HEK293 (cell line): ENCODE data around the gene SFSWAP.

Experiments
- CTCF ChIA-PET: fragments of 350-600 bp; formaldehyde crosslinking; extraction: SDS; loops from one replicate; lab custom pipeline; 2021; ENCODE audit warnings: antibody characterized with exemption; lab: Yijun Ruan, JAX
- POLR2A ChIA-PET: fragments of 300-600 bp; formaldehyde crosslinking; extraction: SDS; loops from one replicate; lab custom pipeline; 2020; ENCODE audit warnings: antibody characterized with exemption, inconsistent platforms; lab: Yijun Ruan, JAX
- H3K27ac ChIP-seq: fragments of 200-500 bp; sonication (Bioruptor generic); 2 replicates; pipeline ENCODE4 v1.5.1; 2014; ENCODE audit warnings: low read depth, low read length, control low read depth, inconsistent platforms; ENCODE audit errors: extremely low read depth
- H3K36me3 ChIP-seq, 2 experiments: fragments of 200-500 bp in 1 of 2; sonication (Bioruptor generic) in 1 of 2; 1 replicate in 1 of 2; 2 replicates in 1 of 2; pipeline ENCODE4 v1.5.1; 2014 to 2017; ENCODE audit warnings: inconsistent platforms in 2 of 2, low read length in 2 of 2; ENCODE audit not compliant: control insufficient read depth in 2 of 2, insufficient read depth in 1 of 2
- H3K4me1 ChIP-seq: fragments of 200-500 bp; sonication (Bioruptor generic); 2 replicates; pipeline ENCODE4 v1.5.1; 2014; ENCODE audit warnings: mild to moderate bottlenecking, low read length, inconsistent platforms; ENCODE audit not compliant: control insufficient read depth, insufficient read depth
- H3K4me3 ChIP-seq: 2 replicates; pipeline ENCODE4 v1.5.1; 2011; ENCODE audit warnings: low read depth, mild to moderate bottlenecking, control low read depth, low read length, moderate library complexity
- H3K9me3 ChIP-seq: fragments of 200-500 bp; sonication (Bioruptor generic); 2 replicates; pipeline ENCODE4 v1.5.1; 2014; ENCODE audit warnings: low read depth, low read length, inconsistent platforms; ENCODE audit not compliant: control insufficient read depth, insufficient read depth
- HIC1 ChIP-seq: fragments of 450-650 bp; formaldehyde crosslinking; IDR thresholded peaks from 2 replicates; pipeline ENCODE4 v1.5.1; 2016; ENCODE audit warnings: missing biosample characterization, missing genetic modification characterization
- KLF16 ChIP-seq: fragments of 450-650 bp; formaldehyde crosslinking; IDR thresholded peaks from 2 replicates; pipeline ENCODE4 v1.5.1; 2017; ENCODE audit warnings: missing biosample characterization, missing genetic modification characterization
- KLF9 ChIP-seq: fragments of 450-650 bp; formaldehyde crosslinking; IDR thresholded peaks from 2 replicates; pipeline ENCODE4 v1.5.1; 2016; ENCODE audit warnings: missing biosample characterization, missing genetic modification characterization, low read depth
- ZBTB17 ChIP-seq: fragments of 450-650 bp; formaldehyde crosslinking; IDR thresholded peaks from 2 replicates; pipeline ENCODE4 v1.5.1; 2016; ENCODE audit warnings: missing biosample characterization, missing genetic modification characterization
- ZNF112 ChIP-seq: fragments of 450-650 bp; formaldehyde crosslinking; IDR thresholded peaks from 2 replicates; pipeline ENCODE4 v1.5.0; 2017; ENCODE audit warnings: missing biosample characterization, missing genetic modification characterization
- ZNF114 ChIP-seq: fragments of 450-650 bp; formaldehyde crosslinking; IDR thresholded peaks from 2 replicates; pipeline ENCODE4 v1.5.0; 2017; ENCODE audit warnings: missing biosample characterization, missing genetic modification characterization
- ZNF133 ChIP-seq: fragments of 450-650 bp; formaldehyde crosslinking; IDR thresholded peaks from 2 replicates; pipeline ENCODE4 v1.5.1; 2016; ENCODE audit warnings: missing biosample characterization, missing genetic modification characterization
- ZNF175 ChIP-seq: fragments of 450-650 bp; formaldehyde crosslinking; IDR thresholded peaks from 2 replicates; pipeline ENCODE4 v1.5.1; 2016; ENCODE audit warnings: missing biosample characterization, missing genetic modification characterization
- ZNF311 ChIP-seq: fragments of 450-650 bp; formaldehyde crosslinking; IDR thresholded peaks from 2 replicates; pipeline ENCODE4 v1.5.1; 2017; ENCODE audit warnings: missing biosample characterization, missing genetic modification characterization, borderline replicate concordance
- ZNF324 ChIP-seq: fragments of 450-650 bp; formaldehyde crosslinking; IDR thresholded peaks from 2 replicates; pipeline ENCODE4 v1.5.1; 2016; ENCODE audit warnings: missing biosample characterization, missing genetic modification characterization
- ZNF350 ChIP-seq: fragments of 450-650 bp; formaldehyde crosslinking; IDR thresholded peaks from 2 replicates; pipeline ENCODE4 v1.5.0; 2017; ENCODE audit warnings: missing biosample characterization, mild to moderate bottlenecking, missing genetic modification characterization
- ZNF362 ChIP-seq: fragments of 450-650 bp; formaldehyde crosslinking; IDR thresholded peaks from 2 replicates; pipeline ENCODE4 v1.5.1; 2016; ENCODE audit warnings: missing biosample characterization, missing genetic modification characterization
- ZNF423 ChIP-seq: fragments of 450-650 bp; formaldehyde crosslinking; IDR thresholded peaks from 2 replicates; pipeline ENCODE4 v1.5.1; 2016; ENCODE audit warnings: missing biosample characterization, missing genetic modification characterization
- ZNF473 ChIP-seq: fragments of 450-650 bp; formaldehyde crosslinking; IDR thresholded peaks from 2 replicates; pipeline ENCODE4 v1.5.1; 2017; ENCODE audit warnings: missing biosample characterization, missing genetic modification characterization
- ZNF510 ChIP-seq: fragments of 450-650 bp; formaldehyde crosslinking; IDR thresholded peaks from 2 replicates; pipeline ENCODE4 v1.5.1; 2018; ENCODE audit warnings: mild to moderate bottlenecking, missing genetic modification characterization, missing biosample characterization; ENCODE audit not compliant: insufficient replicate concordance
- ZNF639 ChIP-seq: fragments of 450-650 bp; formaldehyde crosslinking; IDR thresholded peaks from 2 replicates; pipeline ENCODE4 v1.5.1; 2016; ENCODE audit warnings: missing biosample characterization, missing genetic modification characterization
- TF ChIP-seq, protein P1 (sequence below): fragments of 450-650 bp; formaldehyde crosslinking; IDR thresholded peaks from 2 replicates; pipeline ENCODE4 v1.5.1; 2016; ENCODE audit warnings: missing biosample characterization, missing genetic modification characterization
- TF ChIP-seq, protein P2 (sequence below): fragments of 450-650 bp; formaldehyde crosslinking; IDR thresholded peaks from 2 replicates; pipeline ENCODE4 v1.5.1; 2017; ENCODE audit warnings: missing biosample characterization, missing genetic modification characterization

Gene SFSWAP

GRCh38 chr12:131756441-131756840, 45.6 kb downstream of the SFSWAP start:
- Histone ChIP-seq H3K27ac (no peak overlapping the region), H3K36me3 (peaks cover 18 to 85% of the 10 kb centered on the region in 2 experiments), H3K4me3 (no peak overlapping the region), H3K9me3 (no peaks in the 10 kb centered on the region), H3K4me1 (no peaks in the 10 kb centered on the region)
- TF ChIP-seq HIC1 (tag by site-specific recombination) (no peak), ZNF510 (tag by site-specific recombination) (no peak), KLF9 (tag by site-specific recombination) (no peak), ZBTB17 (tag by site-specific recombination) (no peak), ZNF473 (tag by site-specific recombination) (no peak), ZNF324 (tag by site-specific recombination) (no peak), ZNF639 (tag by site-specific recombination) (no peak), ZNF112 (tag by site-specific recombination) (no peak)
- TF ChIP-seq, protein P1, sequence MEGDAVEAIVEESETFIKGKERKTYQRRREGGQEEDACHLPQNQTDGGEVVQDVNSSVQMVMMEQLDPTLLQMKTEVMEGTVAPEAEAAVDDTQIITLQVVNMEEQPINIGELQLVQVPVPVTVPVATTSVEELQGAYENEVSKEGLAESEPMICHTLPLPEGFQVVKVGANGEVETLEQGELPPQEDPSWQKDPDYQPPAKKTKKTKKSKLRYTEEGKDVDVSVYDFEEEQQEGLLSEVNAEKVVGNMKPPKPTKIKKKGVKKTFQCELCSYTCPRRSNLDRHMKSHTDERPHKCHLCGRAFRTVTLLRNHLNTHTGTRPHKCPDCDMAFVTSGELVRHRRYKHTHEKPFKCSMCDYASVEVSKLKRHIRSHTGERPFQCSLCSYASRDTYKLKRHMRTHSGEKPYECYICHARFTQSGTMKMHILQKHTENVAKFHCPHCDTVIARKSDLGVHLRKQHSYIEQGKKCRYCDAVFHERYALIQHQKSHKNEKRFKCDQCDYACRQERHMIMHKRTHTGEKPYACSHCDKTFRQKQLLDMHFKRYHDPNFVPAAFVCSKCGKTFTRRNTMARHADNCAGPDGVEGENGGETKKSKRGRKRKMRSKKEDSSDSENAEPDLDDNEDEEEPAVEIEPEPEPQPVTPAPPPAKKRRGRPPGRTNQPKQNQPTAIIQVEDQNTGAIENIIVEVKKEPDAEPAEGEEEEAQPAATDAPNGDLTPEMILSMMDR (tag by site-specific recombination): no peak
- TF ChIP-seq, protein P2, sequence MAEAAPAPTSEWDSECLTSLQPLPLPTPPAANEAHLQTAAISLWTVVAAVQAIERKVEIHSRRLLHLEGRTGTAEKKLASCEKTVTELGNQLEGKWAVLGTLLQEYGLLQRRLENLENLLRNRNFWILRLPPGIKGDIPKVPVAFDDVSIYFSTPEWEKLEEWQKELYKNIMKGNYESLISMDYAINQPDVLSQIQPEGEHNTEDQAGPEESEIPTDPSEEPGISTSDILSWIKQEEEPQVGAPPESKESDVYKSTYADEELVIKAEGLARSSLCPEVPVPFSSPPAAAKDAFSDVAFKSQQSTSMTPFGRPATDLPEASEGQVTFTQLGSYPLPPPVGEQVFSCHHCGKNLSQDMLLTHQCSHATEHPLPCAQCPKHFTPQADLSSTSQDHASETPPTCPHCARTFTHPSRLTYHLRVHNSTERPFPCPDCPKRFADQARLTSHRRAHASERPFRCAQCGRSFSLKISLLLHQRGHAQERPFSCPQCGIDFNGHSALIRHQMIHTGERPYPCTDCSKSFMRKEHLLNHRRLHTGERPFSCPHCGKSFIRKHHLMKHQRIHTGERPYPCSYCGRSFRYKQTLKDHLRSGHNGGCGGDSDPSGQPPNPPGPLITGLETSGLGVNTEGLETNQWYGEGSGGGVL (tag by site-specific recombination): no peak
- ChIA-PET CTCF (no interaction called here), POLR2A (no interaction called here)

DNA sequence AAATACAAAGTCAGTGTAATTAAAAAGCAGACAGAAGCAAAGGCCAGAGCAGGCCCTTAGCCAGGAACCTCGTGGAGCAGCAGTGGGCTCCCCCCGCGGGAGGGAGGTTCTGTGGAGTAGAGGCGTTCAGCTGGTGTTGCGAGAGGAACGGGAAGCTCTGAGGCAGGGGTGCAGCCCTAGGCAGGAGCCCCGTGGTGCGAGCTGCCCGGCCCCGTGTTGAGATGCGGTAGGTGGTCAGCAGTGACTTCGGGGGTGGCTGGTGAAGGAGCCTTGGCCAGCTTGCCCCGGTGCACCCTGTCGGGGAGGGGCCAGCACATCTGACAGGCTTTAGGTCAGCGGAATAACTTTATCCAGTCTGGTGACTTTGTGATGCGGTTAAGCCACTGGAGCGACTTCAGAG, 46.2 kb downstream of the SFSWAP start:
- H3K9me3 ChIP-seq: no peaks in the 10 kb centered on the region
- peaks cover 22 to 85% of the 10 kb centered on the region in 2 experiments for H3K36me3 ChIP-seq
- POLR2A ChIA-PET: no interaction called here
- no peaks in the 10 kb centered on the region for H3K4me1 ChIP-seq
- no peak overlapping the region for H3K27ac ChIP-seq
- CTCF ChIA-PET: interaction anchor here (0.7 kb wide), 1 partner anchor 306 kb away, joined by 3 read pairs; no protein-coding TSS in a partner anchor
- TF ChIP-seq ZNF175 (tag by site-specific recombination): no peak
- TF ChIP-seq, all 188 proteins: peak for 0
- H3K4me3 ChIP-seq: no peak overlapping the region

DNA sequence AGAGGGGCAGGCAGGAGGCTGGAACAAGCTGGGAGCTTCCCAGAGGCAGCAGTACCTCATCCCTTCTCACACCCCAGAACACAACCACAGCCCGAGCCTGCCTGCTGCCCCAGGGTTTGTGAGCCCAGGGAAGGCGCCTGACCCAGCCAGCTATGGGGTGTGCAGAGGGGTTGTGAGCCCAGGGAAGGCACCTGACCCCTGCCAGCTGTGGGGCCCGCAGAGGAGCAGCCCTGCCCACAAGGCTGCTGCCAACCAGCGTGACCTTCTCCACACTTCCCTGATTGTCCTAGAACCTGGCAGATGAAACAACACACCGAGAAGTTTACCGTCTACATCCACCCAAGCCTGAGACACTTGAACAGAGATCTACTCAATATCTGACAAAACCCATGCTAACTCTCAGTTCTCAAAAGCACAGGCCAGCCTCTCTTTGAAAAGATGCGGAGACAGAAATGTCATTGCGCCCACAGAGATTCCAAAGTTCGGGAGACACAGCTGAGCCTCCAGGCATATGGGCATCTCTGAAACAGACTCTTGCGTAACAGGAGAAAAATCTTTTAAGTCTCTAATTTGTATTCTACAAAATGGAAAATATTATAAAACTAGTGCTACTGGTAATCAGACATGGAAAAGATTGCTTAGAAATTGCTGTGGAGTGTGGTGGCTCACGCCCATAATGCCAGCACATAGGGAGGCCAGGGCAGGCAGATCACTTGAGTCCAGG, 47.3 kb downstream of the SFSWAP start:
- Histone ChIP-seq H3K9me3 (no peaks in the 10 kb centered on the region), H3K4me3 (no peak overlapping the region), H3K4me1 (no peaks in the 10 kb centered on the region), H3K36me3 (peaks cover 29 to 79% of the 10 kb centered on the region in 2 experiments), H3K27ac (no peak overlapping the region)
- ChIA-PET CTCF (interaction anchor here (0.5 kb wide), 1 partner anchor 657 kb away, joined by 3 read pairs; no protein-coding TSS in a partner anchor), POLR2A (no interaction called here)
- TF ChIP-seq ZNF133: no peak
- TF ChIP-seq, protein P2 (tag by site-specific recombination): no peak
- no peak for TF ChIP-seq ZNF114
- no peak for TF ChIP-seq ZNF311 (tag by site-specific recombination)
- no peak for TF ChIP-seq KLF16 (tag by site-specific recombination)
- no peak for TF ChIP-seq ZNF362 (tag by site-specific recombination)
- TF ChIP-seq ZNF423 (tag by site-specific recombination): no peak
- no peak for TF ChIP-seq ZNF350
